H1 (cell line): ENCODE measurements around the gene TOB1. TPM values are rescaled to one million over a fixed set of nuclear protein-coding genes. Genes with fewer than 3 reads are reported as not detected.

ENCODE experiments used
- KDM1A ChIP-seq: fragments of 200-600, 300-600 bp; sonication (generic); IDR thresholded peaks from 2 replicates; pipeline ENCODE4 v1.7.1; 2016; ENCODE audit warnings: mild to moderate bottlenecking, low read length, borderline replicate concordance
- polyA plus RNA-seq, 7 experiments: library from polyadenylated mRNA; depleted of rRNA in 3 of 7; stranded (reverse) in 5 of 7; unstranded in 2 of 7; fragments of >200 nt in 5 of 7; fragments of 200-250 nt in 2 of 7; gene quantifications; 1 replicate in 5 of 7; 2 replicates in 1 of 7; 4 replicates in 1 of 7; pipeline versions ENCODE4 v1.2.1 to v1.2.3, GENCODE V29; 2011 to 2013; ENCODE audit warnings: missing spikeins in 2 of 7, mixed read lengths in 2 of 7
- total RNA-seq: library from RNA; stranded (reverse); fragmentation: NEBNext Ultra II Directional; extraction: Animal tissue kit (Norgen Biotek cat#: 25700); gene quantifications from 2 replicates; pipeline ENCODE4 v1.2.1, GENCODE V29; 2021

The TOB1 gene
- total and polyA plus RNA-seq, 2 of the 8 experiments (the other 6 are each of a cell fraction or from before 2014, with no cell fraction given) = 14.4 to 20.8 TPM

- no peak for TF ChIP-seq KDM1A
- TF ChIP-seq, all 59 proteins: peak for 0
These were observed 40.3 kb upstream of the TOB1 start (continued) for GRCh38 chr17:50906443-50906842.
